GM18498 (cell line): ENCODE data around the gene IL27RA.

Experiments used
- ATAC-seq: cut with Tn5 transposase; IDR thresholded peaks from one replicate; pipeline ENCODE4 v1.9.1; 2021; ENCODE audit warnings: mild to moderate bottlenecking, moderate library complexity; ENCODE audit not compliant: unreplicated experiment

IL27RA gene

GRCh38 chr19:14082675-14082960 lies 51.1 kb downstream of the IL27RA start:
- no peak for ATAC-seq

DNA sequence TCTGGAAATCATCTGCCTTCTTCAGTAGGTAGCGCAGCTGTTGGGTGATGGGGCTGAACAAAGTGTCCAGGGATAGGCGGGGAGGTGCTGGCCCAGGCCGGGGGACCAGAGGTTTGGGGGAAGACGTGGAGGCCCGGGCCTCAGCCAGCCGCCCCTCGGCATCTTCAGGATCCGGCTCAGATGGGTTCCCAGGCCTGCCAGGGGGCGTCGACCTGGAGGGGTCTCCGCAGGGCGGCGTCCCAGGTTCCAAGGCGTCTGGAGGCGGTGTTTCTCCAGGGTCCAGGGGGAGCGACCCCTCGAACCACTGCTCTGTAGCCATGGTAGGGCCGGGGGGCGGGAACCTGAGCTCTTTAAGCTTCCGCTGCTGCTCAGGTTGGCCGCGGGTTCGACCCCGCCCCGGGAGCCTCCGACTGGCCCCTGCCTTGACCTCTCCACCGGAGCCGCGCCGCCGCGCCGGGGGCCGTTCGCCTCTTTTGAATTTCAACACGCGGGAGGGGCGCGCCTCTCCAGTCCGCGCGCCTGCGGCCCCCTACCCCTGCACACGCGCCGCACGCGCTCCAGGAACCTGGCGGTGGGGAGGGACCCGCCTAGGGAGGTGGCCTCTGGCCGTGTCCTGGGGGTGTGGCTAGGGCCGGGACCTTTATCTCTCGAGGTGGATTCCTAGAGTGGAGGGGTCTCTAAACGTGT lies 53.9 kb downstream of the IL27RA start, which contains the start of gene C19orf67:
TSS of gene C19orf67 (minus strand) at position 475 of the 687 bp plus-strand sequence. CDS start at position 319, 156 bp downstream.
- ATAC-seq, result no peak

GRCh38 chr19:14086098-14086497 lies 54.5 kb downstream of the IL27RA start:
- no peak for ATAC-seq

DNA sequence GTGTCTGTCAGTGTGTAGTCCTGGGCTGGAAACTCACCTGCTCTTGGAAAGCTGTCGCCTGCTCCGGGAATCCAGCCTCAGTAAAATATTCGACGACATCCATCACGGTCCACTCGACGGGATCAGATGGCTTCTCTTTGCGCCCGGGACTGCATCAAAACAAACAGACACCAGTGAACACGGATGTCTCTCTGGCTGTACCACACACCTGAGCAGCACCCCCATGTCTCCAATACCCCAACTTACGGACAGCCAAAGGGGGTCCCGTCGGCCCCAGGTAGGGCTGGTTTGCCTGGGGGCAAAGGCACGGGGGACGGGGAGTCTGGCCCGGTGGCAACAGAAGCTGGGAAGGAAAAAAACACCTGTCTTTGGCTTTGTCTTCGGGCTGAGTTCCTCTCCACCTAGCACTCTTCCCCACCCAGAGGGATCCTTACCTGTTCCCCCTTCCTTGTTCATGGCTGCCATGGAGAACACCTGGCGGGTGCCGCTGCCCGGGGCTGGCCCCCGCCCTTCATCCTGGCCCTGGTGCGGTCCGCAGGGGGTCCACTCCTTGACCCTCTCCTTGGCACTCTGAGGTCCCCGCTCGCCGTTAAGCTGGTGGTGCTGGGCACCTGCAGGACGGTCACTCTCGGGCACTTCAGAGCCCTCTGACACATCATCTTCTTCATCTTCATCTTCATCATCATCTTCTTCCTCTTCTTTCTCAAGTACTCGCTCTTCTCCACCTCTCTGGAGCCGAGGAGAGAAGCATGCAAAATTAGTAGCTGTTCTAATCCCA lies 57.3 kb downstream of the IL27RA start:
- ATAC-seq, result no peak

DNA sequence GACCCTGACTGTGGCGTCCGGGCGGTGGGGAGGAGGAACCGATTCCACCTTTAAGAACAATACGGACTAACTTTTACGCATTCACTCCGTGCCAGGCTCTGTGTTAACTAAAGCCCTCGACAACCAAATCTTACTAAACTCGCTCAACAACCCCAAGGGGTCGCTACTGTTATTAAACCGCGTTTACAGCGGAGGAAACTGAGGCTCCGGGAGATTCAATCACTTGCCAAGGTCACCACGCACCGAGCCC lies 57.8 kb downstream of the IL27RA start:
- ATAC-seq, result no peak

GRCh38 chr19:14089662-14090508 lies 58.3 kb downstream of the IL27RA start:
- ATAC-seq, result peak; percentile 27

GRCh38 chr19:14090509-14091080 lies 59.0 kb downstream of the IL27RA start, which contains the start of gene SAMD1:
SAMD1 (minus strand) TSS chr19:14090751.
- peak; percentile 48 for ATAC-seq

- peak; percentile 63 for ATAC-seq
These were observed 59.7 kb downstream of the IL27RA start for GRCh38 chr19:14091081-14091812.

DNA sequence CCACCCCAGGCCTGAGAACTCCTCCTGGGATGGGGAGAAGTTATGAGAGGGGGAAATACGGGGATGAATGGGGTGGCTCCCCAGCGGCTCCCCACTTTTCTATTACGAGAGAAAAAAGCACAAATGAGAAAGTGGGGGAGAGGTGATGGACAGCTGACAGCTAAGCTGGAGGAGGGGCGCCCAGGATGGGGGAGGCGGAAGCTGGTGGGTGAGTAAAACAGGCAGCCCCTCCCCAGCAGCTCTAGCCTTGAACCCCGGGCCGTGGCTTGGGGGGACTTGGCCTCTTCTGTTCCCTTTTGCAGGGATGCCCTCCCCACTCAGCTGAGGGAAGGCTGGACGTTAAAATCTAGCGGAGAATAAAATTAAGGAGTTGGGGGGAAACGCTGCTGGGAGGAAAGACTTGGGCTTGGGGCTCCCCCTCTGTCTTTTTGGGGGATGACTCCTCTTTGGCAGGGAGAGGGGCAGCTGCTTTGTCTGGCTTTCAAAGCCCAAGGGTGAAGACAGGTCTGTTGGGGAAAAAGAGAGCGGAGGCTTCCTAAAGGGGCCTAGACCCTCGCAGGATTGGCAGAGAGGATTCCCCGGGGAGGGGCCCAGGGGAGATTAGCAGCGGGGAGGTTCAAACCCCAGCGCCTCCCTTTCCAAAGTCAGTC lies 60.4 kb downstream of the IL27RA start:
- ATAC-seq, result peak; percentile 9

DNA sequence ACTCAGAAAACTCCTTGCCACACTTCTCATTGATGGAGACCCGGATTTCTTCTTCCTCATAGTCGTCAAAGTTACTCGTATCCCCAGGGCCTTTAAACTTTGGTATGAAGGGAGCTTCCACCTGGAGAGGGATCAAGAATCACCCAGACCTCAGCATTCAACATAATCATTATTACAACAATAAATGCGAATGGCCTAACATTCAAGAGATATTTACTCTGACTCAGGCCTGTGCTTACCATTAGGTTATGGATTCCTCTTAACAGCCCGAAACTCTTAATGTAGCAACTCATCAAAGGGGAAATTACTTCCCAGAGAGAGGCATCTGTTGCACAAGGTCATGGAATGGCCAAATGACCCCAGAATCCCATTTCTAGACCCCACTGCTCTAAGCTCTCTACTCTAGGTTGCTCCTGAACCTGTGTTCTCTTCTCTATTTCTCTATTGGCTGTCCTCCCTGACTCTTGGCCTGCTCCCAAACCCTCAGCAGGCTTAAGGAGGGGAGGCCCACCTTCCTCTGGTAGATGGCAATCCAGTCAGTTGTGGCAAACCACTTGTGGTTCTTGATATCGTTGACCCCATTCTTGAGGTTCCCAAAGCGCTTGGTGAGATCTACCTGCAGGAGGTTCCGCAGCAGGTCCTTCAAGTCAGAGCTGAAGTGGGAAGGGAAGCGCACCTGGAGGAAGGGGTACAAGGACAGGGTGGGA lies 61.7 kb downstream of the IL27RA start:
- no peak for ATAC-seq

- ATAC-seq, result no peak
These were observed 63.3 kb downstream of the IL27RA start for GRCh38 chr19:14094854-14095253.

GRCh38 chr19:14096272-14096992 lies 64.9 kb downstream of the IL27RA start:
- ATAC-seq, result no peak

DNA sequence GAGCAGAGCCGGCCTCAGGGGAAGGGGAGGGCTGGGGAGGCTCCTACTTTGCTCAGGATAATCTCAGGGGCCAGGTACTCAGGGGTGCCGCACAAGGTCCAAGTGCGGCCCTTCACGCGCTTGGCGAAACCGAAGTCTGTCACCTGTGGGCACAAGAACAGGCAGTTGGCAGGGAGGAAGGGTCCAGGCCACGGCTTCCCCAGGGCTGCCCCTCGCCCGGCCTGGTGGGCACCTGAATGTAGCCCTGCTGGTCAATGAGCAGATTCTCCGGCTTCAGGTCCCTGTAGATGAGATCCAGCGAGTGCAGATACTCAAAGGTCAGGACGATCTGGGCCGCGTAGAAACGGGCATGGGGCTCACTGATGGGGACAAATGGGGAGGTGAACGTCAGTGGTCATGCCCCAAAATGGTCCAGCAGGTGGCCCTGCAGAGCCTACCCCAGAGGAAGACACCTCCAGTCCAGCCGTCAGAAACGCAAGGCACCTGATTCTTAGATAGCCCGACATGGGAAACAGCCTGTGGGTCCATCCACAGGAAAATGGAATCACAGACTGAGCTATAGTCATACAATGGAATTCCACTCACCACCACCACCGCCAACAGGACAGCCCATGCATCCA lies 66.1 kb downstream of the IL27RA start:
- no peak for ATAC-seq

- ATAC-seq, result no peak
These were observed 69.5 kb downstream of the IL27RA start for GRCh38 chr19:14101003-14101545.

- ATAC-seq, result no peak
These were observed 70.6 kb downstream of the IL27RA start for GRCh38 chr19:14102102-14102696.

- no peak for ATAC-seq
These were observed 71.2 kb downstream of the IL27RA start for GRCh38 chr19:14102756-14103155.
